Breast epithelium (tissue), 4 donors: Measurements from ENCODE around the gene PMFBP1. TPM values are rescaled to one million over a fixed set of nuclear protein-coding genes. Genes with fewer than 3 reads are reported as not detected.

ENCODE experiments used
- DNase-seq, 2 donors: peaks; one replicate each; pipeline ENCODE4 v3.0.0-alpha.2; 2019; ENCODE audit warnings: low spot score in 2 of 2
- H3K27ac ChIP-seq, 2 donors: fragments of 200-600 bp; sonication (generic) in 1 of 2; one replicate each; pipeline ENCODE4 v1.5.1; 2016 to 2019; ENCODE audit warnings: mild to moderate bottlenecking in 1 of 2
- H3K27me3 ChIP-seq, 2 donors: fragments of 200-600 bp; sonication (generic) in 1 of 2; one replicate each; pipeline versions ENCODE4 v1.5.1 to v1.6.0; 2017 to 2019; ENCODE audit warnings: control low read depth in 1 of 2, mild to moderate bottlenecking in 1 of 2
- H3K36me3 ChIP-seq: fragments of 200-600 bp; one replicate; pipeline ENCODE4 v1.5.1; 2019
- H3K4me1 ChIP-seq, 2 donors: fragments of 200-600 bp; sonication (generic); one replicate each; pipeline ENCODE4 v1.5.1; 2016 to 2019; ENCODE audit warnings: control low read depth in 1 of 2
- H3K4me3 ChIP-seq, 3 donors: fragments of 200-600 bp; sonication (generic); 1 replicate in 2 of 3; 2 replicates in 1 of 3; pipeline ENCODE4 v1.5.1; 2016 to 2019; ENCODE audit warnings: mild to moderate bottlenecking in 3 of 3, moderate library complexity in 2 of 3
- H3K9me3 ChIP-seq, 2 donors: fragments of 200-600 bp; sonication (generic) in 1 of 2; one replicate each; pipeline ENCODE4 v1.5.1; 2016 to 2019; ENCODE audit warnings: control low read depth in 1 of 2
- CTCF ChIP-seq, 3 donors: fragments of 450-650 bp; IDR thresholded peaks; one replicate each; pipeline ENCODE4 v1.5.1; 2016 to 2017; ENCODE audit warnings: antibody characterized with exemption in 3 of 3, mild to moderate bottlenecking in 3 of 3, moderate library complexity in 3 of 3
- POLR2A ChIP-seq: fragments of 450-650 bp; IDR thresholded peaks from one replicate; pipeline ENCODE4 v1.6.1; 2016; ENCODE audit warnings: antibody characterized with exemption, mild to moderate bottlenecking, moderate library complexity
- POLR2AphosphoS5 ChIP-seq, 3 donors: sonication (generic); formaldehyde crosslinking; IDR thresholded peaks; one replicate each; pipeline ENCODE4 v1.6.1; 2017; ENCODE audit warnings: antibody characterized with exemption in 3 of 3
- intact Hi-C: fragments of 100-400 bp; cut with DNase I; formaldehyde crosslinking; loops from one replicate; pipeline ENCODE4 v1.15.1; 2023; ENCODE audit warnings: low total_unique reads
- total RNA-seq, 3 donors: library from RNA; depleted of rRNA; stranded (reverse); fragments of >200 nt; gene quantifications; one replicate each; pipeline ENCODE4 v1.1.0, GENCODE V29; 2016

PMFBP1 gene
- total RNA-seq, 3 donors from 2014 or later, result 0.33 to 2.2 (median 1.8) TPM

GRCh38 chr16:72073560-72074230 lies 98.3 kb downstream of the PMFBP1 start:
- DNase-seq, result no peak
- TF ChIP-seq CTCF (IDR thresholded peaks at IDR 0.05) (no peak), POLR2A (no peak), POLR2AphosphoS5 (IDR thresholded peaks at IDR 0.05) (no peak)
- Histone ChIP-seq H3K27me3 (no peaks in the 10 kb centered on the region), H3K4me3 (no peak overlapping the region), H3K36me3 (no peaks in the 10 kb centered on the region), H3K9me3 (no peaks in the 10 kb centered on the region), H3K27ac (no peak overlapping the region), H3K4me1 (no peaks in the 10 kb centered on the region)
- intact Hi-C loops, result no loop called here

- Histone ChIP-seq H3K27ac (no peak overlapping the region), H3K4me3 (no peak overlapping the region)
Measured at GRCh38 chr16:72072514-72073342, 99.2 kb downstream of the PMFBP1 start.

More at GRCh38 chr16:72072514-72073342, 99.2 kb downstream of the PMFBP1 start:
- Histone ChIP-seq H3K36me3 (no peaks in the 10 kb centered on the region), H3K4me1 (no peaks in the 10 kb centered on the region), H3K27me3 (no peaks in the 10 kb centered on the region), H3K9me3 (no peaks in the 10 kb centered on the region)
- TF ChIP-seq POLR2A (no peak), CTCF (IDR thresholded peaks at IDR 0.05) (no peak), POLR2AphosphoS5 (IDR thresholded peaks at IDR 0.05) (no peak)
- no peak for DNase-seq
- intact Hi-C loops, result no loop called here

Other genes with a start within 250 kb of the PMFBP1 start
- under 1 TPM; under 0.01 to 0.80 (median 0.73) TPM for gene PKD1L3, start 171.8 kb downstream of the PMFBP1 start, total RNA-seq
- gene DHODH, start 163.4 kb downstream of the PMFBP1 start, total RNA-seq, result 1 to 10 TPM; 4.0 to 7.8 (median 6.2) TPM
- 100 to 1,000 TPM in 1 of 3 donors, 10 to 100 TPM in 2; 24.5 to 543 (median 61.9) TPM for gene HP, start 117.7 kb downstream of the PMFBP1 start, total RNA-seq
- gene HPR, start 108.9 kb downstream of the PMFBP1 start, total RNA-seq, result 1 to 10 TPM in 1 of 3 donors, under 1 TPM in 1, not detected in 1; 0.59 to 1.1 TPM
- 10 to 100 TPM in 1 of 3 donors, 1 to 10 TPM in 2; 7.2 to 16.4 (median 8.8) TPM for gene TXNL4B, start 78.5 kb downstream of the PMFBP1 start, total RNA-seq
- 10 to 100 TPM; 50.2 to 60.6 (median 53.7) TPM for gene DHX38, start 78.3 kb downstream of the PMFBP1 start, total RNA-seq